Testis (tissue), 3 donors: Measurements from ENCODE around the gene OCLN. TPM values are rescaled to one million over a fixed set of nuclear protein-coding genes. Genes with fewer than 3 reads are reported as not detected.
A peak's percentile ranks its signal among the peaks of the same experiment; 100 is the strongest.

Experiments
- DNase-seq: peaks from one replicate; pipeline ENCODE4 v3.0.0-alpha.2; 2019
- H3K27ac ChIP-seq, 2 donors: fragments of 200-600 bp; sonication (generic); one replicate each; pipeline ENCODE4 v1.5.1; 2019
- H3K27me3 ChIP-seq: fragments of 200-600 bp; sonication (generic); one replicate; pipeline ENCODE4 v1.5.1; 2019
- H3K36me3 ChIP-seq: fragments of 200-600 bp; sonication (generic); one replicate; pipeline ENCODE4 v1.5.1; 2017; ENCODE audit warnings: low read depth; ENCODE audit errors: missing control alignments
- H3K4me1 ChIP-seq: fragments of 200-600 bp; sonication (generic); one replicate; pipeline ENCODE4 v1.5.1; 2019
- H3K4me3 ChIP-seq, 2 donors: fragments of 200-600 bp; sonication (generic); one replicate each; pipeline ENCODE4 v1.5.1; 2017 to 2019
- H3K9me3 ChIP-seq: fragments of 200-600 bp; sonication (generic); one replicate; pipeline ENCODE4 v1.5.1; 2017
- CTCF ChIP-seq, 3 experiments: fragments of 450-650 bp in 2 of 3; fragments of 200-600 bp in 1 of 3; sonication (generic) in 1 of 3; IDR thresholded peaks; one replicate each; pipeline ENCODE4 v1.5.1; 2016 to 2019; ENCODE audit warnings: antibody characterized with exemption in 3 of 3, mild to moderate bottlenecking in 2 of 3, moderate library complexity in 1 of 3
- POLR2A ChIP-seq: fragments of 450-650 bp; IDR thresholded peaks from one replicate; pipeline ENCODE4 v1.6.1; 2017; ENCODE audit warnings: antibody characterized with exemption, mild to moderate bottlenecking, moderate library complexity
- WGBS, 2 donors: methylation state at CpG; one replicate each; pipeline ENCODE4 v1.1.5; 2018; 5-methylcytosine and 5-hydroxymethylcytosine counted together
- intact Hi-C: fragments of 100-400 bp; cut with DNase I; formaldehyde crosslinking; loops from one replicate; pipeline ENCODE4 v1.15.1; 2023; ENCODE audit warnings: low total_unique reads
- polyA plus RNA-seq: library from polyadenylated mRNA; stranded (reverse); fragments of 350-450 nt; fragmentation: Illumina TruSeq; extraction: RNeasy Lipid Tissue Mini Kit (QIAGEN cat#74804); gene quantifications from one replicate; pipeline ENCODE4 v1.2.3, GENCODE V29; 2014; ENCODE audit warnings: low read depth, low replicate concordance; ENCODE audit not compliant: insufficient read depth
- total RNA-seq, 2 donors: library from RNA; depleted of rRNA; stranded (reverse); fragments of >200 nt; gene quantifications; one replicate each; pipeline ENCODE4 v1.2.3, GENCODE V29; 2016

The OCLN gene
- total and polyA plus RNA-seq, 3 donors from 2014 or later = 9.2 to 16.0 (median 14.9) TPM

GRCh38 chr5:69484891-69485290, 7.7 kb upstream of the OCLN start:
- 83 to 86% methylated on average over 7 of the region's 7 CpGs for WGBS, 2 donors
- H3K27me3 ChIP-seq = no peaks in the 10 kb centered on the region
- no peak overlapping the region for H3K4me3 ChIP-seq
- no peak for TF ChIP-seq CTCF (IDR thresholded peaks at IDR 0.05)
- no peaks in the 10 kb centered on the region for H3K4me1 ChIP-seq
- intact Hi-C loops = no loop called here
- no peak overlapping the region for H3K27ac ChIP-seq
- no peaks in the 10 kb centered on the region for H3K36me3 ChIP-seq
- no peak for DNase-seq
- H3K9me3 ChIP-seq = no peaks in the 10 kb centered on the region

- Histone ChIP-seq H3K4me3 (no peak overlapping the region), H3K4me1 (no peaks in the 10 kb centered on the region), H3K9me3 (no peaks in the 10 kb centered on the region), H3K27me3 (no peaks in the 10 kb centered on the region), H3K27ac (no peak overlapping the region), H3K36me3 (no peaks in the 10 kb centered on the region)
- DNase-seq = no peak
- intact Hi-C loops = no loop called here
- TF ChIP-seq CTCF (IDR thresholded peaks at IDR 0.05) (no peak), POLR2A (no peak)
- WGBS, 2 donors = 91 to 95% methylated on average over 1 of the region's 1 CpG
These were observed 7.1 kb upstream of the OCLN start for GRCh38 chr5:69485471-69485870.

DNA sequence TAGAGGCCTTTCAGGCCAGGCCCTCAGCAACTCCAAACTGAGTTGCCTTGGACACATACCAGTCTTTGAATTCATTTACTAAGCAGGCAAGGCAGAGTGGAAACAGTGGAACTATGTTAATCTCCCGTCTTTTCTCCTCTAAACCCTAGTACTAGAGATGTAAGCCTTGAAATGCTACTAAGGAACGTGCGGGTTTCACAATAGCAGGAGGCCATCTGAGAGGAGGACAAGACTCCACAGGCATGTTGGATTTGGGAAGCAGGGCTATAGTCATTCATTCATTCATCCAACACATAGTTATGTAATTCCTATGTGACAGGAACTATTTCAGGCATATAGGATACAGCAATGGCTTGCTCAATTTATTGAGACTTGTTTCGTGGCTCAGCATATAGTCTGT, 3.3 kb upstream of the OCLN start:
- Histone ChIP-seq H3K4me1 (no peaks in the 10 kb centered on the region), H3K4me3 (no peak overlapping the region), H3K27ac (no peak overlapping the region), H3K27me3 (no peaks in the 10 kb centered on the region), H3K9me3 (no peaks in the 10 kb centered on the region), H3K36me3 (no peaks in the 10 kb centered on the region)
- TF ChIP-seq CTCF (IDR thresholded peaks at IDR 0.05) (no peak), POLR2A (no peak)
- 83 to 92% methylated on average over 4 of the region's 4 CpGs for WGBS, 2 donors
- intact Hi-C loops = no loop called here
- no peak for DNase-seq

DNA sequence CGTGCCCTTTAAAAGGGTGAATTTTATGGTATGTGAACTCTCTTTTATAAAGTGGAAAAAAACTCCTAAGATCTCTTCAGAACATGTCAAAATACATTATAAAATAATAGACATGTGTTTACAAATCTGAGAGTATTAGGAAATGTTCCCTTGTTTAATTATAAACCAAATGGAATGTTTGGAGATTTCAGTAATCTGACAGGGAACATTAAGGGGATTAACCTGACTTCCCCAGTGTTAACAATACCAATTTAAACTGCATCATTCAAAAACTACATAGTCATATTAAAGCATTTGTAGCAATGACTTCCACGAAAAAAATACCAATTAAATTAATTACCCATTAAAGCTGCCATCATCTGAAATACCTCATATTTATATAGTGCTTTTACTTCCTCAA, 1.6 kb upstream of the OCLN start:
- H3K9me3 ChIP-seq = no peaks in the 10 kb centered on the region
- intact Hi-C loops = no loop called here
- no peaks in the 10 kb centered on the region for H3K4me1 ChIP-seq
- DNase-seq = no peak
- no peaks in the 10 kb centered on the region for H3K36me3 ChIP-seq
- no peaks in the 10 kb centered on the region for H3K27me3 ChIP-seq
- 57 to 66% methylated on average over 2 of the region's 2 CpGs for WGBS, 2 donors
- TF ChIP-seq CTCF (IDR thresholded peaks at IDR 0.05) (no peak), POLR2A (no peak)
- H3K4me3 ChIP-seq = no peak overlapping the region
- no peak overlapping the region for H3K27ac ChIP-seq

DNA sequence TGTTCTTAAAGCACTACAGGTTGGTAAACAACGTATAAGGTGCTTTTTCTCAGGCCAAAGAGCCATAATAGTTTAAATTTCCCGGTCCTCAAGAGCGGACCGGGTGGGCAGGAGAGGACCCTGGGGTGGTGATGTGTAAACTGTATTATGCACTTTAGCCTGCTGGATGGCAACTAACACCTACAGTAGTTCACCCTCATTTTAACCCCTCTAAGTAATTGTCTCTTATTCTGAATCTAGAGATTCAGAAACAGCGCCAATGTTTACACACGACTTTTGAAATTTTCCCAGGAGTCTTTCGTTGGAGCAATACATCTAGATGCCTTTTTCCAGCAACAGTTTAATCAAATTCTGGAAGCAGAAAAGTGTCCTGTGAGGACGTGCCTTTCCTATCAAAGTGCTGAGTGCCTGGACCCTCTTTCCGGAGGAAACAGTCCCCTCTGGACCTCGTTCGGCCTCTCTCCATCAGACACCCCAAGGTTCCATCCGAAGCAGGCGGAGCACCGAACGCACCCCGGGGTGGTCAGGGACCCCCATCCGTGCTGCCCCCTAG, 676 bp upstream of the OCLN start:
- no peak for DNase-seq
- WGBS, 2 donors = 5 to 7% methylated on average over 15 to 17 of the region's 17 CpGs
- peak overlapping the region; percentile 64 to 73 for H3K4me3 ChIP-seq
- TF ChIP-seq CTCF (IDR thresholded peaks at IDR 0.05) = no peak
- TF ChIP-seq POLR2A = no peak
- H3K9me3 ChIP-seq = no peaks in the 10 kb centered on the region
- no peaks in the 10 kb centered on the region for H3K36me3 ChIP-seq
- H3K27ac ChIP-seq = peak overlapping the region in 1 of 2 donors; percentile 53
- intact Hi-C loops = no loop called here
- no peaks in the 10 kb centered on the region for H3K4me1 ChIP-seq
- no peaks in the 10 kb centered on the region for H3K27me3 ChIP-seq
